GM19193 (cell line): ENCODE measurements around the gene STK4.

Experiments used
- POLR2A ChIP-seq: IDR thresholded peaks from 4 replicates; pipeline ENCODE4 v1.6.1; 2011; ENCODE audit not compliant: insufficient read depth, insufficient read length; ENCODE audit errors: extremely low read depth

STK4 gene

GRCh38 chr20:45032276-45032675, 66.0 kb downstream of the STK4 start:
- no peak for TF ChIP-seq POLR2A

- no peak for TF ChIP-seq POLR2A
Observed at GRCh38 chr20:45032781-45033180, 66.5 kb downstream of the STK4 start.

GRCh38 chr20:45034436-45034835, 68.1 kb downstream of the STK4 start:
- TF ChIP-seq POLR2A = no peak

DNA sequence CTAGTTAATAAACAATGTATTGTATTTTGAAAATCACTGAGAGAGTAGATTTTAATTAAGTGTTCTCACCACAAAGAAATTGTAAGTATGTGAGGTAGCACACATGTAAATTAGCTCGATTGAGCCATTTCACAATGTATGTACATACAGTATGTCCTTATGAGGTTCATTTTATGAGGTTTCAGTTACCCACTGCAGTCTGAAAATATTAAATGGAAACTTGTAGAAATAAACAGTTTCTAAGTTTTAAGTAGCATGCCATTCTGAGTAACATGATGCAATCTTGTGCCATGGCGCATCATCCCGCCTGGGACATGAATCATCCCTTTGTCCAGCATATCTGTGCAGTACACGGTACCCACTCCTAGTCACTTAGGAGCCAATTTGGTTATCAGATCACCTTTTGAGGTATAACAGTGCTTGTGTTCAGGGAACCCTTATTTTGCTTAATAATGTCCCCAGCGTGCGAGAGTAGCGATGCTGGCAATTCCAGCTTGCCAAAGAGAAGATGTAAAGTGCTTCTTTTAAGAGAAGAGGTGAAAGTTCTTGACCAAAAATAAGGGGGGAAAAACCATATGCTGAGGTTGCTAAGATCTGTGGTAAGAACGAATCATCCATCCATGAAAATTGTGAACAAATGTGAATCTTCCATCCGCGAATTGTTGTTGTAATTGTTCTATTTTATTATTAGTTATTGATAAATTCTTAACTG, 69.9 kb downstream of the STK4 start:
- TF ChIP-seq POLR2A = no peak

- no peak for TF ChIP-seq POLR2A
Observed at GRCh38 chr20:45037050-45037449, 70.7 kb downstream of the STK4 start.

- no peak for TF ChIP-seq POLR2A
Observed at GRCh38 chr20:45037635-45038034, 71.3 kb downstream of the STK4 start.

DNA sequence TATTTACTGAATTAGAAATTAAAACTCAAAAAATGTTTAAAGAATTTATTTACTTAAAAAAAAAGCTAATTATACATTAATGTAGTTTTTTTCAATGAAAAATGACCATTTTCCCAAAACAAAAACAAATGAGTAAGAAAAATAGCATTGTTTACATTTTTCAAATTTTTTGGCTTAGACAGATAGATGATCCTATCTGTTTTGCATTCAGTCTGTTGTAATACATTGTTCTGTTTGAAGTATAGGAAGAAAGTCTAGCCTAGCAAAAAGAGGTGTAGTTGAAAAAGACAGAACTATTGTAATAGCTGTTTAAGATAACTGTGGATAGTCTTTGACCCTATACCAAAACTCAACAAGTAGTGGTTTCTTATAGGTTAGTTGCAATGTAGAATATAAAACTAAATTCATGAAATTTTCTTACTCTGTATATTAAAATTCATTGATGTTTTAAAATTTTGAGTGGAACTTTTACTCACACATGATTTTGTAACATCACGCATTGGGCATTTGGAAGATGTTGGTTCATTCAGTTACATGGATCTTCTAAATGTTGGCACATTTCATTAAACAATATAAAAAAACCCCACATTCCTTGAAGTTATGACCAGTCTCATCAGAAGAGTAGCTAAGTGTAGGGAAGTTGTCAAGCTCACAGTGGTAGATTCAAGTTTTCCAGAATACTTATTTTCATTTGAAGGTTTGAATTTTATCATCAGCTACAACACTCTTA, 72.6 kb downstream of the STK4 start:
- TF ChIP-seq POLR2A = no peak

DNA sequence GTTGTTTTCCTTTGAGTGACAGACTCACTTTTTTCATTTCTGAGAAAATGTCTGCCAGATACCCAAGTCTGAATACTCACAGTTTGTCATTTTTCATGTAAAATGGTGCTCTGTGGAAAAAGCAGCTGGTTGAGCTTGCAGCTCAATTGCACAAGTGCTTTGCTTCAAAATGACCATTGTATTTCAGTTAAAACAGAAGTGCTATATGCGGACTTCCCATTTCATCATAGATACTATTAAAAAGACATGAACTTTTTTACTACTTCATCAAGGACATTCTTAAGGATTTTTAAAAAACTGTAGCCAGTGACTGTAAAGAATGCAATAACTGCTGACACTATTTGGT, 73.1 kb downstream of the STK4 start:
- TF ChIP-seq POLR2A = no peak

DNA sequence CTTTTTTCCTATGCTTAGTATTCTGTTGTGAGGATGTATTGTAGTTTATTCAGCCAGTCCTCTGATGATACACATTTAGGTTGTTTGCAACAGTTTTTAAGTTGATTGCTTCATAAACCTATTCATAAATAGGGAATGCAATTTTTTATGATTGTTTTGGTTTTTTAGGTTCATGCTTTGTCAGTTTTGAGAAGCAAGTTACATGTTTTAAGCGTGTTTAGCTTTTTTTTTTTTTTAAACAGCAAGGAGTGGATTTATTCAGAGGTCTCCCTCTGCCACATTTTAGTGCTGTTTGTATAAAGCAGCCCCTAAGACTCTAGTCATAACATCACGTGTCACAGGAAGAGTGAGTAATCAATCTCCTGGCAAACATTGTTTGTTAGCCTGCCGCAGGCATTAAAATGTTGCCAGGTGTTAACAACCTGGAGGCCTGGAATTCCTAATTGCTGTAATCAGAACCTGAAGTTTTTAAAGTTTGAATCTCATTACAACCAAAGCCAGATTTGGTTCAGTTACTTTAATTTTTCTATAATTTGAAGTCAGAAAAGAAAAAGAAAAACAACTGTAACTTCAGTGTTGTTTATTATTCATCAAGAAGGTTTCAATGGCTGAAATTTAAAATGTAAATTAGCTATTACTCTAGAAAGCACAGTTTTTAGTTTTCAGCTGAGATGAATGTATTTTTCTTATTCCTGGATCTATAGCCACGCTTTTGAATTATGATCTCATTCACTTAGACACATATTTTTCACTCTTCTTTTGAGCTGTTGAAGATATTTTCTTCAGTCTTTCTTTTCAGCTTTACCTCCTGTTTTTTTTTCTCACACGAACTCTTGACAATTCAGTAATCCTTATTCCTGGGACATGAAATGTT, 75.4 kb downstream of the STK4 start:
- TF ChIP-seq POLR2A = no peak

GRCh38 chr20:45042978-45043377, 76.7 kb downstream of the STK4 start:
- no peak for TF ChIP-seq POLR2A

GRCh38 chr20:45044084-45044573, 77.8 kb downstream of the STK4 start:
- no peak for TF ChIP-seq POLR2A

GRCh38 chr20:45044601-45045000, 78.3 kb downstream of the STK4 start:
- no peak for TF ChIP-seq POLR2A

DNA sequence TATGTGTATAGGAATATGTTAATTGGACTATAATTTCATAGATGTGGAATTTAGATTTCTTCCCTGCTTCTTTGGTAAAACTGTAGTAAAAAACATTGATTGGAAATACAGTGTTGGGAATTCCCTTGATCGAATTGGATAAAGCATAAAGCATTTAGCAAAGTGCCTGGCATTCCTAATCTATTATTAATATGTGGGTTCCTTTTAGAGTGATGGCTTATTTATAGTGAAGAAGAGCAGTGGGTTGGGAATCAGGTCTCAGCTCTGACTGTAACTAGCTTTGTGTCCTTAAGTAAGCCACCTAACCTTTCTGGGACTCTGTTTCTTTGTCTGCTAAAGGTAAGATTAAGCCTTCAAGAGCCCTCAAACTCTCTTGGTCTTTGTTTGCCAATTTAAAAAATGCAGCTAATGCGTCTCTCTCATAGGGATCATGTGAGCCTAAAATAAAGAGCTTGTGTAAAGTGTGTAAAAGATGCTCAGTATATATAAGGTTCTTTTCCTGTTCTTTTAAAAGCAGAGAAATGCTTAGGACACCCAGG, 81.3 kb downstream of the STK4 start:
- TF ChIP-seq POLR2A = no peak

- no peak for TF ChIP-seq POLR2A
Observed at GRCh38 chr20:45049438-45049837, 83.1 kb downstream of the STK4 start.

GRCh38 chr20:45049904-45050471, 83.7 kb downstream of the STK4 start:
- TF ChIP-seq POLR2A = no peak
